HG03521 (cell line): Measurements from ENCODE around the gene NBPF1.
"Not testable (repeated sequence)": the region's sequence is repeated elsewhere in the genome, so short reads cannot be mapped to it uniquely, and the experiment has no call there.

ENCODE experiments used
- ATAC-seq: cut with Tn5 transposase; IDR thresholded peaks from one replicate; pipeline ENCODE4 v1.9.1; 2021; ENCODE audit warnings: mild to moderate bottlenecking, moderate library complexity; ENCODE audit not compliant: unreplicated experiment

The NBPF1 gene

GRCh38 chr1:16553244-16553643, 60.1 kb downstream of the NBPF1 start:
- not testable (repeated sequence) for ATAC-seq

DNA sequence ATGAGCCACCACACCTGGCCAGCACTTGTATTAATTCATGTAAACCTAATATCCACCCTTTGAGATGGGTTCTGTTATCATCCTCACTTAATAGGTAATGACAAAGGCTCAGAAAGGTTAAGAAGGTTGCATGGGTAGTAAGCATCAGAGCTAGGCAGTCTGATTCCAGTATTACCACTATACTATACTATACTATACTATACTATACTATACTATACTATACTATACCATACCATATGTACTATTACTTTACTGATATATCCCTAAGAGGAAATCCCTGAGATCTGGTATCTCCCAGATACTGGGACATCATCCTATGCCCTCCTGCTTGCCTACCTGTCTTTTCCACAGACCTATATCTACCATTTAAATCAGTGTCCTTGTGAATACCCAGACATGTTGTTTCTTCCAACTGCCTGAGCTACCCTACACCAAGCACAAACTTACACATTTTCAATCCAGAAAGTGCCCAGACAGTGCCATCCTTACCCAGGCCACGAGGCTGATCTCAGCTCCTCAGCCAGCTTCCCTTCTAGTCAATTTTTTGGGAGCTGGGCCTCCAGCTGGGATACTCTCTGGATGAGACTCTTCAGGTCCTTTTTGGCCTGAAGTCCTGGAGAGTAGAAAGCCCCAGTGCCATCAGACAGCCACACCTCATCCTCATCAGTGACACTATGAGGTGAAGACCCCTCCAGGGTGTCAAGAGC, 63.0 kb downstream of the NBPF1 start:
- not testable (repeated sequence) for ATAC-seq

GRCh38 chr1:16549545-16549944, 63.8 kb downstream of the NBPF1 start:
- not testable (repeated sequence) for ATAC-seq

- ATAC-seq = not testable (repeated sequence)
These were observed 65.7 kb downstream of the NBPF1 start for GRCh38 chr1:16547502-16548241.

DNA sequence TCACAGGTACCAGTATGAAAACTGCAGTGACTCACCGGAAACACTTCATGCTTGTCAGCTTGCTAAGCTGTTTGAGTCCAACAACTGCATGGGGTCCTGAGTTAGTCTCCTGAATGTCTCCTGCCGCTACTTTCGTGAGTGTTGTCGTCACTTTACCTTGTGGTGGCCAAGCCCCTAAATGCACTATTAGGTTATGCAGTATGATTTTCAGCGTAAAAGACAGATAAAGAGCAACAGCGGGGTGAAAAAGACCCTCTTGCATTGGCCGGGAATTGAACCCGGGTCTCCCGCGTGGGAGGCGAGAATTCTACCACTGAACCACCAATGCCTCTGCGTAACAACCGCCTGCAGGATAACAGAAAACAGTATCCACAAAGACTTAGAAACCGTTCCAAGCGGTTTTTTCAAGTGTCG, 67.7 kb downstream of the NBPF1 start:
- not testable (repeated sequence) for ATAC-seq

- not testable (repeated sequence) for ATAC-seq
These were observed 72.9 kb downstream of the NBPF1 start for GRCh38 chr1:16540421-16540893.

- not testable (repeated sequence) for ATAC-seq
These were observed 75.8 kb downstream of the NBPF1 start for GRCh38 chr1:16537528-16537927.

GRCh38 chr1:16536796-16537195, 76.6 kb downstream of the NBPF1 start:
- not testable (repeated sequence) for ATAC-seq

DNA sequence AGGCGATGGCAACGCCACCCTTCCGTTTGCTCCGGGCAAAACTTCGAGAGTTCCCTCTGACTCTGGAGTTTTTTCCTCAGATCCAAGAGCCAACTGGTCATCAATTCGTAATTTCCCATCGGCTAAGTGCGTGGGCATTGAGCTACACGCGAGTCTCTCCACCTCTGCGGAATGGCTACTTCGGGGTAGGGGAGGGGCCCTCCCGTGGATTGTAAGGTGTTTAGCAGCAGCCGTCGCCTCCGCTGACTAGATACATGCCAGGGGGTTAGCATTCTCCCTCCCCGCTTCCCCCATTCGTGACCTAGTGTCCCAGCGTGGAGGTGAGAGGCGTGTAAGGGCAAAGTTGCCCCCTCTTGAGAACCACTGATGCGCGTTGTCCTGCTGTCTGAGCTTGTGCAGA, 77.5 kb downstream of the NBPF1 start:
- not testable (repeated sequence) for ATAC-seq

- not testable (repeated sequence) for ATAC-seq
These were observed 77.9 kb downstream of the NBPF1 start for GRCh38 chr1:16535487-16535886.

DNA sequence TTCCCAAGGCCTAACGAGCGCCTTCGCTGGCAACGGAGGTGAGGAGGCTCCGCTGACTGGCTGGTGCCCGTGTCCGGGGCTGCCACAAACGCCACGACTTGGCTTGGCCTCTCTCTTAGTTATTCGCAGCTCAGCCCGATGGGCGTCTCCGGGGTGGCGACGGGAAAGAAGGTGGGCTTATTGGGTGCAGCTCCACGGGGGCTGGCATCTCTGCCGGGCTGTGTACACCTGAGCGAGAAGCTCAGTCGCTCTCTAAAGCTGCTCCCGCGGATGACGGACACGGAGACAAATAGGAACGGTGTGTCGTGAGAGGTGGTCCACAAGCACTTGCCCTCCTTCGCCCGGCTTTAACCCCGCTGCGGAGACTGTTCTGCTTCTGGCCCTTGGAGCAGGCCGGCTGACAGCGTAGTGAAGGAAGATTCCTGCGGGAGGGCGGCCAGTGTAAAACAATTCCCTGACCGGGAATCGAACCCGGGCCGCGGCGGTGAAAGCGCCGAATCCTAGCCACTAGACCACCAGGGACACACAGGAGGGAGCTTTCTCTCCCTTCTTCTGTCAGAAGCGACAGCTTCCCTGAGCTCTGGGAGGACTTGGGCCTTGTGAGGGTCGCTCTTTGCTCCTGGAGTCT, 78.4 kb downstream of the NBPF1 start:
- not testable (repeated sequence) for ATAC-seq

- not testable (repeated sequence) for ATAC-seq
These were observed 79.0 kb downstream of the NBPF1 start for GRCh38 chr1:16534239-16534828.

- ATAC-seq = not testable (repeated sequence)
These were observed 81.0 kb downstream of the NBPF1 start for GRCh38 chr1:16532235-16532991.

DNA sequence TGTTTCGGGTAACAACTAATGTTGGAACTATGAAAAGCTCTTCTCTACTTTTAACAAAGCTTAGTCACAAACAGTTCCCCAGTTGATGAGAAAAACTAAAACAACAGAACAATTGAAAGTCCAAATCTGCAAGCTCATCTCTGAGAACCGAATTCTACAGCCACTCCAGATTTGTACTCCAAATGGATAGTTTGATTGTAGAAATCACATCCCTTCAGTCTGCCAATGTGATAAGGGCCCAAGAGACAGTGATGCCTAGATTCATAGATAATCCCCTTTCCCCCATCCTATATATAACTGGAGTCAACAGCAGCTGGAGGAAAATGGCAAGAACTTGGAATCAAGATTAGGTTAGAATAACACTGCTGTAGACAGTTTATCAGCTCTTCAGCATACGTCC, 85.0 kb downstream of the NBPF1 start:
- ATAC-seq = not testable (repeated sequence)

DNA sequence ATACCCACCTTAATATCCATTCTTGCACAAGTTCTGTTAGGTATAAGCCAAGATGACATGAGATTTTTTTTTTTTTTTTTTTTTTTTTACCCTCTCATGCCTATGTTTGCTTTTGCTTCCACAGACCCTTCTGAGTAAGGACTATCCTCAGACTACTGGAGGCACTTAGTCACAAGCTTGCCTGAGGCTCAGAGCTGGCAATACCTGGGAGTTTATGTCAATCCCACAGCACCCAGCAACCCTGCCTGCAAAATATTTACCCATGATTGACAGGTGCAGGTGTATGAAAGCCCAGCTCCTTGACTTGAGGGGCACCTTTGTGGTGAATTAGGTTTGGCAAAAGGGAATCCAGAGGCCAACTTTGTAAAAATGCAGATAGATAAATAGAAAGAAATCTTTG, 87.6 kb downstream of the NBPF1 start:
- ATAC-seq = not testable (repeated sequence)

- not testable (repeated sequence) for ATAC-seq
These were observed 91.7 kb downstream of the NBPF1 start for GRCh38 chr1:16521679-16522078.

DNA sequence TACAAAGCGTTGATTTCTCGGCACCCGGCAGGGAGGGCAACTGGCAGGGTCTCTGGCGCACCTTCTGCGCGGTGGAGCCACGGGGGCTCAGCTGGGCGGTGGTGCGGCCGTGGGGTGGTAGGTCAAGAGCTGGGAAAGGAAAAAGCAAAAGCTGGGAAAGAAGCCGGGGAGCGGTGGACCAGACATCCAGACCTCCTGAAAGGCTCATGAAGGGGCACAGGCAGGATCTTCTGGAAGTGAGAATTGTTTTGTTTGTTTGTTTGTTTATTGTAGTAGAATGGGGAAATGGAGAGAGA, 92.1 kb downstream of the NBPF1 start:
- ATAC-seq = no peak

DNA sequence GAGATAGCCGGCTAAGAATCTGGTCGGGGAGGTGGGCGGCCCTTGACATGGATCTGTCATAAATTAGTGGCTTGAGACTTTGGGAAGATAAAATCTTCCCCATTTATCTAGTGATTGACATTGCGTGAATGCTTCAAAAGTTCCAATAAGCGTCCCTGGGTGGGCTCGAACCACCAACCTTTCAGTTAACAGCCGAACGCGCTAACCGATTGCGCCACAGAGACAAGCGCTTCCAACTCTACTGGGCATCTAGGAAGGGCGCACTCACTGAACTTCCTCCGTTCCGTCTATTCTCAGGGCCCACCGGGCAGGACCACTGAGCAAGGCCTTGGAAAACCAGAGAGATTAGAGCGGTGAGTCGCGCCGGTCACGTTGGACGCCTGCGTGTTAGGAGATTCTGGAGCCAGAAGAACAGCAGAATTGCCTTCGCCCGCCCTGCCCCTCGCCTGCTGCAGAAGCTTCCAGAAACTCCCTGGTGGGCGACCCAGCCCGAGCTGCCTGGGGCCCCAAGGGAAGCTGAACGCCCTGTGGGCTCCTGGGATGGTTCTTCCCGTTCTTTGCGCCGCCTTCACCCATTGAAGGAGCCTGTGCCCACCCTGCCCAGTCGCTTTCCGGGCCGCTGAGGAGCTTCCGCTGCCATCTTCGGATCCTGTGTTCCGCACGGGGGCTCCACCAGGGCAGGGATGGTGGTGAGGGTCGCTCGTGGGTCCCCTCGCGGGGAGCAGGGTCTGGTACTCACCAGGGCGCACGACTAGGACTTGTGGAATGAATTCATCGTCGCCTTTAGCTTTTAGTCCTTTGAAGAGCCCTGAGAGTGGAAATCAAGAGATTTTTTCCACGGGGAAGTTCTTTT, 92.7 kb downstream of the NBPF1 start:
- ATAC-seq = not testable (repeated sequence)

GRCh38 chr1:16519255-16519951, 94.0 kb downstream of the NBPF1 start:
- not testable (repeated sequence) for ATAC-seq
